Measurements from ENCODE around the gene IGSF11.

DNA sequence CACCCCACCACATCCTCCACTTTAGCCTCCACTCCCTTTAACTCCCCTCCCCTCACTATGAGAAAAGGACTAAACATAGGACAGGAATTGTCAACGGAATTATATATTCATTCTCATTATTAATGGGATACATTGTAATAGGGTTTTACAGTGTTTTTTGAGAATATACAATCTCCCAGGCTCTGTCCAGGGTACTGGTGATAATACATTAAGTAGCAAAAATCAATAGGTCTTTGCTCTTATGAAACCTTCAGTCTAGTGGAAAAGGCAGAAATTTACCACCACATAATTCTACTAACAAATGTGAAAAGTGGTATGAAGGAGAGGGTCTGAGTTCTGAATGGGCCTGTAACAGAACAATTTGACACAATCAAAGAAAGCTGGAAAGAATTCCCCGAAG, 28.2 kb upstream of the IGSF11 start:
- TF ChIP-seq NR3C1 (CRISPR knock-in tag; IDR thresholded peaks at IDR 0.05): no peak
- TF ChIP-seq SPI1 (IDR thresholded peaks at IDR 0.05; ENCODE audit: borderline replicate concordance, low read depth, low read length): no peak
- TF ChIP-seq EZH2 (IDR thresholded peaks at IDR 0.05; ENCODE audit: borderline replicate concordance, low read depth, low read length): no peak
- TF ChIP-seq TARDBP (IDR thresholded peaks at IDR 0.05): no peak
- no peak for TF ChIP-seq ZNF253 (CRISPR knock-in tag; conservative IDR thresholded peaks at IDR 0.05)
